ENCODE measurements around the gene RASSF3.

Gene RASSF3

GRCh38 chr12:64707926-64708325 is 97.6 kb downstream of the RASSF3 start:
- H3K4me1 Mint-ChIP-seq: peaks cover 8% of the 10 kb centered on the region
- TF ChIP-seq, protein P1, sequence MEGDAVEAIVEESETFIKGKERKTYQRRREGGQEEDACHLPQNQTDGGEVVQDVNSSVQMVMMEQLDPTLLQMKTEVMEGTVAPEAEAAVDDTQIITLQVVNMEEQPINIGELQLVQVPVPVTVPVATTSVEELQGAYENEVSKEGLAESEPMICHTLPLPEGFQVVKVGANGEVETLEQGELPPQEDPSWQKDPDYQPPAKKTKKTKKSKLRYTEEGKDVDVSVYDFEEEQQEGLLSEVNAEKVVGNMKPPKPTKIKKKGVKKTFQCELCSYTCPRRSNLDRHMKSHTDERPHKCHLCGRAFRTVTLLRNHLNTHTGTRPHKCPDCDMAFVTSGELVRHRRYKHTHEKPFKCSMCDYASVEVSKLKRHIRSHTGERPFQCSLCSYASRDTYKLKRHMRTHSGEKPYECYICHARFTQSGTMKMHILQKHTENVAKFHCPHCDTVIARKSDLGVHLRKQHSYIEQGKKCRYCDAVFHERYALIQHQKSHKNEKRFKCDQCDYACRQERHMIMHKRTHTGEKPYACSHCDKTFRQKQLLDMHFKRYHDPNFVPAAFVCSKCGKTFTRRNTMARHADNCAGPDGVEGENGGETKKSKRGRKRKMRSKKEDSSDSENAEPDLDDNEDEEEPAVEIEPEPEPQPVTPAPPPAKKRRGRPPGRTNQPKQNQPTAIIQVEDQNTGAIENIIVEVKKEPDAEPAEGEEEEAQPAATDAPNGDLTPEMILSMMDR (IDR thresholded peaks at IDR 0.05): no peak
- H3K27ac Mint-ChIP-seq: no peak overlapping the region
- DNase-seq: no peak
- peaks cover 11% of the 10 kb centered on the region for H3K36me3 Mint-ChIP-seq (ENCODE audit: low read depth)
- H3K4me3 Mint-ChIP-seq: no peak overlapping the region
- no peaks in the 10 kb centered on the region for H3K9me3 Mint-ChIP-seq
- no peaks in the 10 kb centered on the region for H3K27me3 Mint-ChIP-seq (ENCODE audit: low read depth, poor library complexity)

GRCh38 chr12:64709429-64709828 is 99.1 kb downstream of the RASSF3 start:
- Mint-ChIP-seq H3K4me3 (no peak overlapping the region), H3K27me3 (ENCODE audit: low read depth, poor library complexity) (no peaks in the 10 kb centered on the region), H3K36me3 (ENCODE audit: low read depth) (peaks cover 22% of the 10 kb centered on the region), H3K4me1 (peaks cover 8% of the 10 kb centered on the region), H3K9me3 (no peaks in the 10 kb centered on the region), H3K27ac (no peak overlapping the region)
- TF ChIP-seq, protein P1 (IDR thresholded peaks at IDR 0.05): no peak
- no peak for DNase-seq

DNA sequence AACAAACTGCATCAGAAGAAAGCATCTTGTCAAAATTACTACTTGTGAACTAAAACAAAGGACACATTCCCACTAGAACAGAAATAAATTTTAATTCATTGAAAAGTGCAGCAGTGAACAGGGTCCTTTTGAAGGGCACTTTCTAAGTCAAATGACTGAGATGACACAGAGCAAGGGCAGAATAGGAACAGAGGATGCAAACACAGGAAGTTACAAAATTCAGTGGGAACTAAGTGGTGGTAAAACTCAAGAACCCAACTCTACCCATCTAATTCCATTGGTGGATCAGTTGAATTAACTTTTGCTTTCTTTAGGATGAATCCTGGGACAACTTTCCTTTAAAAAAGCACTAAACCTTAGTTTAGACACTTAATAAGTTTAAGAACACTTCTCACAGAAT is 103.1 kb downstream of the RASSF3 start:
- Mint-ChIP-seq H3K4me1 (no peaks in the 10 kb centered on the region), H3K27ac (no peak overlapping the region), H3K4me3 (no peak overlapping the region), H3K27me3 (ENCODE audit: low read depth, poor library complexity) (no peaks in the 10 kb centered on the region), H3K9me3 (no peaks in the 10 kb centered on the region), H3K36me3 (ENCODE audit: low read depth) (peaks cover 50% of the 10 kb centered on the region)
- no peak for DNase-seq
- TF ChIP-seq, protein P1 (IDR thresholded peaks at IDR 0.05): no peak

- H3K9me3 Mint-ChIP-seq: no peaks in the 10 kb centered on the region
- no peak overlapping the region for H3K4me3 Mint-ChIP-seq
- H3K36me3 Mint-ChIP-seq (ENCODE audit: low read depth): peaks cover 54% of the 10 kb centered on the region
- DNase-seq: no peak
- H3K27ac Mint-ChIP-seq: no peak overlapping the region
- no peaks in the 10 kb centered on the region for H3K4me1 Mint-ChIP-seq
- H3K27me3 Mint-ChIP-seq (ENCODE audit: low read depth, poor library complexity): no peaks in the 10 kb centered on the region
- TF ChIP-seq, protein P1 (IDR thresholded peaks at IDR 0.05): no peak
Observed at GRCh38 chr12:64714551-64714968, 104.3 kb downstream of the RASSF3 start.

DNA sequence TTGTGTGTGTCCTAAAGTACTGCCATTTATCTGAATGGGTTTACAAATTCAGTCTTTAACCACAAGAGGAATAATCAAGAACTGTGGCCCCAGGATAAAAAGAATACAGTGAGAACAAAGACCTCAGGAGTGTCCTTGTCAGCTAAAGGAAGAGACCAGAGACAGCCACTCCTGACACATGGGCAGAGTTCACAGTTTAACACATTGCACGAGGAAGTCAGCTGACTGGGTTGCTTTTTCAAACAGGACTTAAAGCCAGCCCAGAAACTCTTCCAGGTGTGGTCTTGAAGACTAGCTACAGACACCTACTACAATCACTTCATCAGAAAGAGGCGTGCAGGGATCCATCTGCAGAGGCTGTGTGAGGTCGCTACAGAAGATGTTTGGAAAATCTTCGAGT is 106.1 kb downstream of the RASSF3 start:
- peak overlapping the region; percentile 68 for H3K27ac Mint-ChIP-seq
- no peaks in the 10 kb centered on the region for H3K4me1 Mint-ChIP-seq
- TF ChIP-seq, protein P1 (IDR thresholded peaks at IDR 0.05): no peak
- H3K36me3 Mint-ChIP-seq (ENCODE audit: low read depth): peaks cover 66% of the 10 kb centered on the region
- H3K9me3 Mint-ChIP-seq: no peaks in the 10 kb centered on the region
- H3K27me3 Mint-ChIP-seq (ENCODE audit: low read depth, poor library complexity): no peaks in the 10 kb centered on the region
- H3K4me3 Mint-ChIP-seq: no peak overlapping the region
- no peak for DNase-seq

GRCh38 chr12:64716839-64717455 is 106.7 kb downstream of the RASSF3 start:
- DNase-seq: no peak
- H3K36me3 Mint-ChIP-seq (ENCODE audit: low read depth): peaks cover 72% of the 10 kb centered on the region
- H3K27ac Mint-ChIP-seq: peak overlapping the region; percentile 68
- no peaks in the 10 kb centered on the region for H3K27me3 Mint-ChIP-seq (ENCODE audit: low read depth, poor library complexity)
- no peaks in the 10 kb centered on the region for H3K9me3 Mint-ChIP-seq
- no peak overlapping the region for H3K4me3 Mint-ChIP-seq
- H3K4me1 Mint-ChIP-seq: no peaks in the 10 kb centered on the region
- TF ChIP-seq, protein P1 (IDR thresholded peaks at IDR 0.05): no peak

Data from nephron progenitor cell (in vitro differentiated cells).